Mucosa of rectum (tissue), 2 donors: ENCODE data around the gene WBP2.

Experiments
- H3K27ac ChIP-seq, 2 donors: one replicate each; pipeline ENCODE4 v1.7.0; 2013; ENCODE audit warnings: inconsistent platforms in 2 of 2, low read depth in 2 of 2, low read length in 2 of 2
- H3K27me3 ChIP-seq, 2 donors: one replicate each; pipeline ENCODE4 v1.7.0; 2013; ENCODE audit warnings: low read length in 2 of 2; ENCODE audit not compliant: control insufficient read depth in 2 of 2, insufficient read depth in 2 of 2
- H3K36me3 ChIP-seq, 2 donors: one replicate each; pipeline ENCODE4 v1.7.0; 2013; ENCODE audit warnings: low read length in 2 of 2; ENCODE audit not compliant: control insufficient read depth in 2 of 2, insufficient read depth in 2 of 2
- H3K4me1 ChIP-seq, 2 donors: one replicate each; pipeline ENCODE4 v1.7.0; 2013; ENCODE audit warnings: low read length in 2 of 2, mild to moderate bottlenecking in 1 of 2; ENCODE audit not compliant: control insufficient read depth in 2 of 2, insufficient read depth in 2 of 2
- H3K4me3 ChIP-seq, 2 donors: one replicate each; pipeline ENCODE4 v1.7.0; 2013; ENCODE audit warnings: low read length in 2 of 2
- H3K9ac ChIP-seq, 2 donors: one replicate each; pipeline ENCODE4 v1.7.0; 2013; ENCODE audit warnings: low read length in 2 of 2, low read depth in 1 of 2, mild to moderate bottlenecking in 1 of 2
- H3K9me3 ChIP-seq, 2 donors: one replicate each; pipeline ENCODE4 v1.7.0; 2013; ENCODE audit warnings: low read length in 2 of 2; ENCODE audit not compliant: control insufficient read depth in 2 of 2
- donor health status: healthy.
- donor health status: Normal muscosa, but diverticular disease.

Gene WBP2

GRCh38 chr17:75828076-75828400 lies 27.1 kb downstream of the WBP2 start:
- Histone ChIP-seq H3K36me3 (peaks cover 11 to 28% of the 10 kb centered on the region in 2 donors), H3K27ac (peak overlapping the region in 1 of 2 donors; percentile 24), H3K27me3 (no peaks in the 10 kb centered on the region), H3K9ac (no peak overlapping the region), H3K9me3 (no peaks in the 10 kb centered on the region), H3K4me3 (peak overlapping the region in 1 of 2 donors; percentile 50), H3K4me1 (peaks cover 10% of the 10 kb centered on the region in 2 donors)

- no peaks in the 10 kb centered on the region for H3K27me3 ChIP-seq
- no peak overlapping the region for H3K9ac ChIP-seq
- H3K4me1 ChIP-seq = peaks cover 9 to 10% of the 10 kb centered on the region in 2 donors
- peak overlapping the region in 1 of 2 donors; percentile 24 for H3K27ac ChIP-seq
- H3K9me3 ChIP-seq = no peaks in the 10 kb centered on the region
- peak overlapping the region; percentile 20 to 50 for H3K4me3 ChIP-seq
- H3K36me3 ChIP-seq = peaks cover 14 to 28% of the 10 kb centered on the region in 2 donors
Observed at GRCh38 chr17:75827308-75828075, 27.6 kb downstream of the WBP2 start.

- Histone ChIP-seq H3K9me3 (no peaks in the 10 kb centered on the region), H3K9ac (no peak overlapping the region), H3K4me3 (no peak overlapping the region), H3K27me3 (no peaks in the 10 kb centered on the region), H3K36me3 (peaks cover 14 to 33% of the 10 kb centered on the region in 2 donors), H3K4me1 (peaks cover 7 to 14% of the 10 kb centered on the region in 2 donors), H3K27ac (peak overlapping the region in 1 of 2 donors; percentile 24)
Observed at GRCh38 chr17:75826561-75827307, 28.4 kb downstream of the WBP2 start.

GRCh38 chr17:75825748-75826370 lies 29.3 kb downstream of the WBP2 start:
- peaks cover 21 to 41% of the 10 kb centered on the region in 2 donors for H3K36me3 ChIP-seq
- H3K9ac ChIP-seq = no peak overlapping the region

GRCh38 chr17:75825149-75825552 lies 30.0 kb downstream of the WBP2 start:
- Histone ChIP-seq H3K27me3 (no peaks in the 10 kb centered on the region), H3K4me3 (no peak overlapping the region), H3K36me3 (peaks cover 28 to 43% of the 10 kb centered on the region in 2 donors), H3K9ac (no peak overlapping the region), H3K27ac (no peak overlapping the region), H3K4me1 (peaks cover under 1 to 5% of the 10 kb centered on the region in 2 donors), H3K9me3 (no peaks in the 10 kb centered on the region)

More at GRCh38 chr17:75825748-75826370, 29.3 kb downstream of the WBP2 start:
- Histone ChIP-seq H3K27ac (no peak overlapping the region), H3K4me1 (peaks cover 4 to 11% of the 10 kb centered on the region in 2 donors), H3K9me3 (no peaks in the 10 kb centered on the region), H3K4me3 (no peak overlapping the region), H3K27me3 (no peaks in the 10 kb centered on the region)

GRCh38 chr17:75824666-75825065 lies 30.5 kb downstream of the WBP2 start:
- Histone ChIP-seq H3K36me3 (peaks cover 33 to 44% of the 10 kb centered on the region in 2 donors), H3K4me3 (no peak overlapping the region), H3K4me1 (peaks cover 0 to 4% of the 10 kb centered on the region in 2 donors), H3K27ac (no peak overlapping the region), H3K9ac (no peak overlapping the region), H3K27me3 (no peaks in the 10 kb centered on the region), H3K9me3 (no peaks in the 10 kb centered on the region)

GRCh38 chr17:75824050-75824552 lies 31.0 kb downstream of the WBP2 start:
- no peak overlapping the region for H3K9ac ChIP-seq
- H3K27me3 ChIP-seq = no peaks in the 10 kb centered on the region
- peaks cover 0 to 4% of the 10 kb centered on the region in 2 donors for H3K4me1 ChIP-seq
- peaks cover 38 to 49% of the 10 kb centered on the region in 2 donors for H3K36me3 ChIP-seq
- no peak overlapping the region for H3K27ac ChIP-seq
- no peaks in the 10 kb centered on the region for H3K9me3 ChIP-seq
- H3K4me3 ChIP-seq = no peak overlapping the region

GRCh38 chr17:75823257-75824041 lies 31.7 kb downstream of the WBP2 start:
- Histone ChIP-seq H3K4me1 (peaks cover 0 to 4% of the 10 kb centered on the region in 2 donors), H3K36me3 (peaks cover 43 to 52% of the 10 kb centered on the region in 2 donors)

GRCh38 chr17:75822800-75823166 lies 32.4 kb downstream of the WBP2 start:
- Histone ChIP-seq H3K9ac (no peak overlapping the region), H3K27me3 (no peaks in the 10 kb centered on the region), H3K4me3 (no peak overlapping the region), H3K36me3 (peaks cover 48 to 55% of the 10 kb centered on the region in 2 donors), H3K9me3 (no peaks in the 10 kb centered on the region), H3K27ac (no peak overlapping the region), H3K4me1 (peaks cover 0 to 4% of the 10 kb centered on the region in 2 donors)

More at GRCh38 chr17:75823257-75824041, 31.7 kb downstream of the WBP2 start:
- Histone ChIP-seq H3K4me3 (no peak overlapping the region), H3K9me3 (no peaks in the 10 kb centered on the region), H3K9ac (no peak overlapping the region), H3K27me3 (no peaks in the 10 kb centered on the region), H3K27ac (no peak overlapping the region)
